Omental fat pad (tissue), 4 donors: ENCODE measurements around the gene WDR90. TPM values are rescaled to one million over a fixed set of nuclear protein-coding genes. Genes with fewer than 3 reads are reported as not detected.

Source experiments
- ATAC-seq: fragments of 150-250 bp; one replicate; pipeline ENCODE4 v1.9.1; 2016; ENCODE audit warnings: mild to moderate bottlenecking, moderate library complexity; ENCODE audit not compliant: low FRiP score
- DNase-seq: peaks from one replicate; pipeline ENCODE4 v3.0.0-alpha.2; 2019; ENCODE audit warnings: low spot score
- total RNA-seq, 4 donors: library from RNA; depleted of rRNA; stranded (reverse); fragments of >200 nt; gene quantifications; one replicate each; pipeline ENCODE4 v1.1.0, GENCODE V29; 2016
- TF ChIP-seq, protein P1 (sequence below), 3 donors: fragments of 450-650 bp; IDR thresholded peaks; one replicate each; pipeline ENCODE4 v1.5.1; 2016 to 2017; ENCODE audit warnings: antibody characterized with exemption in 3 of 3, mild to moderate bottlenecking in 3 of 3, moderate library complexity in 2 of 3

WDR90 gene
- total RNA-seq, 4 donors from 2014 or later, result 7.0 to 25.1 (median 21.2) TPM

DNA sequence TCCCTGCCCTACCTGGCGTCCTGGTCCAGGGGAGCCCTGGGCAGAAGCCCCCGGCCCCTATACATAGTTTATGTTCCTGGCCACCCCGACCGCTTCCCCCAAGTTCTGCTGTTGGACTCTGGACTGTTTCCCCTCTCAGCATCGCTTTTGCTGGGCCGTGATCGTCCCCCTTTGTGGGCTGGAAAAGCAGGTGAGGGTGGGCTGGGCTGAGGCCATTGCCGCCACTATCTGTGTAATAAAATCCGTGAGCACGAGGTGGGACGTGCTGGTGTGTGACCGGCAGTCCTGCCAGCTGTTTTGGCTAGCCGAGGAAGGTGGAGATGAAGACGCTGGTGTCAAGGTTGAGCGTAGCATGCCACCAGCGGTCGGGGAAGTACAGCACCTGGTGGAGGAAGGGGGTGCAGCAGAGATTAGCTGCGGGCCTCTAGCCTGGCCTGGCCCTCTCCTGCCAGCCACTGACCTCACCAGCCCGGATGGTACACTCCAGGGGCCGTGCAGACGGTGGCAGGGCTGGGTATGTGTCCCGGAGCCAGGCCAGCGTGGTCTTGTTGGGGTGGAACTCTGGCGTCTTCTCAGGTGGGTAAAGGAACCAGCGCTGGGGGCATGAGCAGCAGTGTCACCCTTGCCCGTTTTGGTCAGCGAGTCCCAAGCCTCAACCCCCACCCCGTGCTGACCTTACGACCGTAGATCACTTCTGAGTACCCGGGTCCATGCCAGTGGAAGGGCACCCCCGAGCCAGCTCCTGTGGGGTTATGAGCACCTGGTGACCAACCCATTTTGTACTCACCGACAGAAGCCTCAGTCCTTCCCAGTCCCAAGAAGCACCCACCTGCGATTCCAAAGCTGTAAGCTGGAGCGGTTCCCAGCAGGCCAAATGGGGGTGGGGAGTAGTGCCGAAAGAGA, 33.6 kb downstream of the WDR90 start:
- no peak for DNase-seq

DNA sequence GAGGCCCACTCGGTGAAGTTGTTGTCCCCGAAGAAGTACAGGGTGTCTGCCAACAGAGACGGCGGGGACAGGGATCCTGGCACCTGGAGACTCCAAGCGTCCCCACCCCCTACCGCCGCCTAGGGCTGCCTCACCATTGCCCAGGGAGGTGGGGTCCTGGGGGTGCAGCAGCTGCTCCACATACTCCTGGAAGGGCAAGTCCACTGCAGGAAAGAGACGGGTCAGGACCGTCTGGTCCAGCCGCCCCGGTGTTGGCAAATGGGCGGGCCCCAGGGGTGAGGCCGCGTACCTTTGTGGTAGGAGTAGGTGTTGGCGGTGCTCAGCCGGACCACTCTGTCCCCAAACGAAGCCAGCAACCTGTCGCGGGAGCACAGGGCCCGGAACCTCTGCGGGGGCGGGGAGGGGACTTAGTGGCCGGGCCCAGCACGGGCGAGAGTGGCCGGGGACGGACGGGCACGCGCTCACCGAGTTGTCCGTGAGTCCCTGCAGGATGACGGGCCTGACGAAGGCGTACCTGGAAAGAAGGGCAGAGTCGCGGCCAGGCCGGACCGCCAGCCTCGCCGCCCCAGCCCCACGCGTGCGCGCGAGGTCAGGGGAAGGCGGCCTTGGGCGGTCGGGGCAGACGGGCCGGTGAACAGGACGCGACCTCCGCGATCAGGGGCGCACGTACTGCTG, 34.4 kb downstream of the WDR90 start:
- DNase-seq, result no peak
- ATAC-seq, result no peak
- TF ChIP-seq, protein P1, sequence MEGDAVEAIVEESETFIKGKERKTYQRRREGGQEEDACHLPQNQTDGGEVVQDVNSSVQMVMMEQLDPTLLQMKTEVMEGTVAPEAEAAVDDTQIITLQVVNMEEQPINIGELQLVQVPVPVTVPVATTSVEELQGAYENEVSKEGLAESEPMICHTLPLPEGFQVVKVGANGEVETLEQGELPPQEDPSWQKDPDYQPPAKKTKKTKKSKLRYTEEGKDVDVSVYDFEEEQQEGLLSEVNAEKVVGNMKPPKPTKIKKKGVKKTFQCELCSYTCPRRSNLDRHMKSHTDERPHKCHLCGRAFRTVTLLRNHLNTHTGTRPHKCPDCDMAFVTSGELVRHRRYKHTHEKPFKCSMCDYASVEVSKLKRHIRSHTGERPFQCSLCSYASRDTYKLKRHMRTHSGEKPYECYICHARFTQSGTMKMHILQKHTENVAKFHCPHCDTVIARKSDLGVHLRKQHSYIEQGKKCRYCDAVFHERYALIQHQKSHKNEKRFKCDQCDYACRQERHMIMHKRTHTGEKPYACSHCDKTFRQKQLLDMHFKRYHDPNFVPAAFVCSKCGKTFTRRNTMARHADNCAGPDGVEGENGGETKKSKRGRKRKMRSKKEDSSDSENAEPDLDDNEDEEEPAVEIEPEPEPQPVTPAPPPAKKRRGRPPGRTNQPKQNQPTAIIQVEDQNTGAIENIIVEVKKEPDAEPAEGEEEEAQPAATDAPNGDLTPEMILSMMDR (IDR thresholded peaks at IDR 0.05), result no peak

More for the DNA sequence above, 33.6 kb downstream of the WDR90 start:
- ATAC-seq, result no peak
- TF ChIP-seq, protein P1 (IDR thresholded peaks at IDR 0.05), result no peak

DNA sequence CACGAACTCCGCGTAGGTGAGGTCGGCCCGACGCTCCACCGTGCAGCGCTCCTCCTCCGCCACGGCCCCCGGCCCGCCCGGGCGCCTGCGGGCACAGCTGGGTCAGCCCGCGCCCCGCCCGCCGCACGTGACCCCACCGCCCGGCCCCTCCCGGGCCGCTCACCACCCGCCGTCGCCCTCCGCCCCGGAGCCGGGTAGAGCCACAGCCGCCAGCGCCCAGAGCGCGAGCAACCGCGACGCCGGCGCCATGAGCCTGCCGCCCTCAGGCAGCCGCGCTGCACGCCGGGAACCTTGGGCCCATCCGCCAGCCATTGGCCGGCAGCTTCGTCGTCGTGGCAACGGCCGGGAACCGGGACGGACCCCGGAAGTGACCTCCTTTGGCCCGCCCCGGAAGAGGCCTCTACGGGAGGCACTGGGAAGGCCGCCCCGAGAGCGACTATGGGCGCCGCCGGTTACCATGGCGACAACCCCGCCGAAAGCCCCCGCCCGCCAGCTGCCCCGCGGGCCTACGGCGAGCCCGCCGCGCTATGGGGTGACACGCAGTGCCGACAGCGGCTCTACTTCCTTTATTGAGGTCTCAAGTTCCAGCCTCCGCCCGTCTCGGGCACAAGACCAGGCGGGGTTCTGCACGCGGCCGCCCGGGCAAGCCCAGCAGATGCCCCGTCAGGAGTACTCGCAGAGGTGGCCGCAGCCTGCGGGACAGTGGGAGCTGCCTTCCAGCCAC, 35.1 kb downstream of the WDR90 start, which contains the start of gene JMJD8:
Gene JMJD8 (minus strand): TSS at position 264 of the 724 bp plus-strand sequence. CDS start 15 bp downstream, at position 249.
- DNase-seq, result peak; percentile 76
- ATAC-seq, result peak; percentile 67

DNA sequence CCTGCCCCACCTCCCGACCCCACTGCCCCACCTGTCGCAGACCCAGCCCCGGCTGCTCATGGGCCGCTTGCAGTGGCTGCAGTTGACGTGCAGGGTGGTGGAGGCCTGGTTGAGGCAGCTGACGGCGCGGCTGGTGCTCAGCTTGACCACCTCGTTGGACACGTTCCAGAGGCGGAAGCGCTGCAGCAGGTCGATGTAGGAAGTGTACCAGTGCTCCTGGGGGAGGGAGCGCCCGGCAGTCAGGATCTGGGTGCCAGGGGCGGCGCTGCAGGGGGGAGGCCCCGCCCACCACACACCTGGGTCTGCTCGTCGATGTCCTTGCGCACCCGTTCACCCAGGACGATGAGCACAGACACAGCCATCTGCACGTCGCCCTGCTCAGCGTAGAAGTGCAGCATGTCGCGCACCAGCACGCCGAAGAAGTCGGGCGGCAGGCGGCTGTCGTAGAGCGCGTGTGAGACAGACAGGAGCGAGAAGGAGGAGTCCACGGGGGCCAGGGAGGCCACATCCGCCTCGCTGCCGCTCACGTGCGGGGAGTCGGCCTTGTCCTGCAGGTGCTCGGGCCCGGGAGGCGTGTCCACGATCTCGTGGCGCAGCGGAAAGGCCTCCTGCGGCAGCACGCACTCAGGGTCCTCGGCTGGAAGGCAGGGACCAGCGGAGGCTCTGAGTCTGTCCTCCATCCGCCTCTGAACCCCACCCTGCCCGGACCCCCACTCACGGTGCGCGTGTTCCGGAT, 36.0 kb downstream of the WDR90 start:
- DNase-seq (no peak), ATAC-seq (no peak)
- TF ChIP-seq, protein P1 (IDR thresholded peaks at IDR 0.05), result no peak

More for the DNA sequence above, 35.1 kb downstream of the WDR90 start, which contains the start of gene JMJD8:
- TF ChIP-seq, protein P1 (IDR thresholded peaks at IDR 0.05), result no peak

DNA sequence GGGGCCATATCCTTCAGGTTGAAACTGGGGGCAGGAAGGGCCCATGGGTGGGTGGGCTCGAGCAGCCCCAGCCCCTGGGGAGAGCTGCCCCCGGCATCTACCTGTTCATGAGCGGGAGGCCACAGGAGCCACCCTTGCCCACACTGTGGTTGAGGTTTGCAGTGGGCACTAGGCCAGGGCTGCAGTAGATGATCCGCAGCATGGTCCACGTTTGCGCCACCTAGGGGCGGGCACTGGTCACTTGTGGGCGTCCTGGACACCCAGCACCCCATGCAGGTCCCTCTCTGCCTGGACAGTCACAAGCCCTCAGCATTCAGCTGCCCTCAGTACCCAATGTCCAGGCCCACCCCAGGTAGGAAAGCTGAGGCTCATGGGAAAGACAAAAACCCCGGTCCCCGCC, 36.8 kb downstream of the WDR90 start:
- no peak for ATAC-seq
- TF ChIP-seq, protein P1 (IDR thresholded peaks at IDR 0.05), result no peak
- no peak for DNase-seq
